WTC11 (cell line): ENCODE measurements around the gene TIMELESS. TPM values are rescaled to one million over a fixed set of nuclear protein-coding genes. Genes with fewer than 3 reads are reported as not detected.
A peak's percentile ranks its signal among the peaks of the same experiment; 100 is the strongest.

Experiments used
- ATAC-seq: fragments of 200-7000 bp; cut with Tn5 transposase; 2 replicates; pipeline ENCODE4 v1.10.0; 2021; ENCODE audit warnings: mild to moderate bottlenecking, moderate library complexity
- Bru-seq: library from RNA; stranded (reverse); fragments of 400-500 nt; gene quantifications from one replicate; lab custom pipeline; 2021; lab: Mats Ljungman, UMichigan
- CTCF ChIA-PET: fragments of 300-600 bp; sonication (Branson Sonifier 250); formaldehyde crosslinking; loops from one replicate; lab custom pipeline; 2021; ENCODE audit warnings: antibody characterized with exemption; lab: Charles Lee
- POLR2A ChIA-PET: fragments of 350-600 bp; sonication (Branson Sonifier 250); formaldehyde crosslinking; loops from one replicate; lab custom pipeline; 2021; ENCODE audit warnings: antibody characterized with exemption; lab: Charles Lee
- DNase-seq: peaks from one replicate; pipeline ENCODE4 v3.0.0; 2021; ENCODE audit warnings: low spot score
- H3K27ac Mint-ChIP-seq: 2 replicates; pipeline ENCODE4 v1.8.0; 2021; ENCODE audit warnings: mixed read lengths
- H3K27me3 Mint-ChIP-seq: 2 replicates; pipeline ENCODE4 v1.8.0; 2021; ENCODE audit warnings: low read depth, mild to moderate bottlenecking, moderate library complexity, mixed read lengths
- H3K36me3 Mint-ChIP-seq: 2 replicates; pipeline ENCODE4 v1.8.0; 2021; ENCODE audit warnings: mixed read lengths
- H3K4me1 Mint-ChIP-seq: 2 replicates; pipeline ENCODE4 v1.8.0; 2022; ENCODE audit warnings: mixed read lengths
- H3K4me3 Mint-ChIP-seq: 2 replicates; pipeline ENCODE4 v1.8.0; 2021; ENCODE audit warnings: mild to moderate bottlenecking, moderate library complexity, mixed read lengths
- H3K9me3 Mint-ChIP-seq: 2 replicates; pipeline ENCODE4 v1.8.0; 2021; ENCODE audit warnings: mixed read lengths
- AFF4 ChIP-seq: sonication (generic); formaldehyde crosslinking; IDR thresholded peaks from 2 replicates; pipeline ENCODE4 v1.8.1; 2023; ENCODE audit warnings: mild to moderate bottlenecking, missing genetic modification reagents, borderline replicate concordance
- E2F1 ChIP-seq: sonication (generic); formaldehyde crosslinking; IDR thresholded peaks from 2 replicates; pipeline ENCODE4 v1.8.0; 2022; ENCODE audit warnings: mild to moderate bottlenecking, missing genetic modification reagents
- E2F4 ChIP-seq: sonication (generic); formaldehyde crosslinking; IDR thresholded peaks from 2 replicates; pipeline ENCODE4 v1.8.1; 2022; ENCODE audit warnings: low read depth, mild to moderate bottlenecking, moderate library complexity, missing genetic modification reagents, borderline replicate concordance
- NFYB ChIP-seq: sonication (generic); formaldehyde crosslinking; conservative IDR thresholded peaks from 2 replicates; pipeline ENCODE4 v1.8.0; 2022; ENCODE audit warnings: low read depth, missing genetic modification reagents
- SMAD3 ChIP-seq: sonication (generic); formaldehyde crosslinking; IDR thresholded peaks from 2 replicates; pipeline ENCODE4 v1.8.0; 2022; ENCODE audit warnings: missing genetic modification reagents, mild to moderate bottlenecking, borderline replicate concordance
- ZBTB21 ChIP-seq: sonication (generic); formaldehyde crosslinking; IDR thresholded peaks from 2 replicates; pipeline ENCODE4 v1.8.1; 2023; ENCODE audit warnings: mild to moderate bottlenecking, missing genetic modification reagents, borderline replicate concordance
- ZNF219 ChIP-seq: sonication (generic); formaldehyde crosslinking; IDR thresholded peaks from 2 replicates; pipeline ENCODE4 v1.8.0; 2023; ENCODE audit warnings: missing genetic modification reagents, mild to moderate bottlenecking, borderline replicate concordance
- ZNF281 ChIP-seq: sonication (generic); formaldehyde crosslinking; IDR thresholded peaks from 2 replicates; pipeline ENCODE4 v1.8.0; 2023; ENCODE audit warnings: mild to moderate bottlenecking, missing genetic modification reagents
- ZNF423 ChIP-seq: fragments of 250-450 bp; sonication (Bioruptor Pico); IDR thresholded peaks from 2 replicates; pipeline ENCODE4 v2.1.2; 2022; ENCODE audit warnings: mild to moderate bottlenecking, moderate library complexity
- ZNF671 ChIP-seq: fragments of 250-450 bp; sonication (Bioruptor Pico); IDR thresholded peaks from 2 replicates; pipeline ENCODE4 v1.8.0; 2021; ENCODE audit warnings: mild to moderate bottlenecking
- long read RNA-seq, 3 experiments: library from RNA in 1 of 3; library from capped mRNA in 1 of 3; library from polyadenylated mRNA in 1 of 3; unstranded in 2 of 3; stranded (forward) in 1 of 3; transcript quantifications; one replicate each; pipeline ENCODE4 v2.0.0, GENCODE V29; 2021
- total RNA-seq: library from RNA; stranded (reverse); gene quantifications from 3 replicates; pipeline ENCODE4 v1.2.3, GENCODE V29; 2021
- TF ChIP-seq, protein P1 (sequence below): sonication (generic); formaldehyde crosslinking; IDR thresholded peaks from 2 replicates; pipeline ENCODE4 v1.8.1; 2023; ENCODE audit warnings: mild to moderate bottlenecking, missing genetic modification reagents, moderate library complexity
- TF ChIP-seq, protein P2 (sequence below): sonication (generic); formaldehyde crosslinking; IDR thresholded peaks from 2 replicates; pipeline ENCODE4 v1.8.0; 2022; ENCODE audit warnings: mild to moderate bottlenecking, missing genetic modification reagents
- TF ChIP-seq, protein P3 (sequence below): sonication (generic); formaldehyde crosslinking; IDR thresholded peaks from 2 replicates; pipeline ENCODE4 v1.8.0; 2023; ENCODE audit warnings: missing genetic modification reagents, mild to moderate bottlenecking, borderline replicate concordance

TIMELESS gene
- 60.9 to 67.1 TPM (median 64.9 TPM) in 3 replicates for total RNA-seq
- Bru-seq, nascent RNA, result percentile 68 among the genes with signal in this experiment
- long read RNA-seq, experiment 1, full-length matches to known transcripts, result 364 of 553 reads
- long read RNA-seq, experiment 1, partial matches to known transcripts, result 72 of 553 reads
- long read RNA-seq, experiment 1, other reads (novel, unspliced or antisense), result 117 of 553 reads
- long read RNA-seq, experiment 2, full-length matches to known transcripts, result 22 of 106 reads
- long read RNA-seq, experiment 2, partial matches to known transcripts, result 53 of 106 reads
- long read RNA-seq, experiment 2, other reads (novel, unspliced or antisense), result 31 of 106 reads
- long read RNA-seq, experiment 3, full-length matches to known transcripts, result 1 of 12 reads
- long read RNA-seq, experiment 3, partial matches to known transcripts, result 10 of 12 reads
- long read RNA-seq, experiment 3, other reads (novel, unspliced or antisense), result 1 of 12 reads

DNA sequence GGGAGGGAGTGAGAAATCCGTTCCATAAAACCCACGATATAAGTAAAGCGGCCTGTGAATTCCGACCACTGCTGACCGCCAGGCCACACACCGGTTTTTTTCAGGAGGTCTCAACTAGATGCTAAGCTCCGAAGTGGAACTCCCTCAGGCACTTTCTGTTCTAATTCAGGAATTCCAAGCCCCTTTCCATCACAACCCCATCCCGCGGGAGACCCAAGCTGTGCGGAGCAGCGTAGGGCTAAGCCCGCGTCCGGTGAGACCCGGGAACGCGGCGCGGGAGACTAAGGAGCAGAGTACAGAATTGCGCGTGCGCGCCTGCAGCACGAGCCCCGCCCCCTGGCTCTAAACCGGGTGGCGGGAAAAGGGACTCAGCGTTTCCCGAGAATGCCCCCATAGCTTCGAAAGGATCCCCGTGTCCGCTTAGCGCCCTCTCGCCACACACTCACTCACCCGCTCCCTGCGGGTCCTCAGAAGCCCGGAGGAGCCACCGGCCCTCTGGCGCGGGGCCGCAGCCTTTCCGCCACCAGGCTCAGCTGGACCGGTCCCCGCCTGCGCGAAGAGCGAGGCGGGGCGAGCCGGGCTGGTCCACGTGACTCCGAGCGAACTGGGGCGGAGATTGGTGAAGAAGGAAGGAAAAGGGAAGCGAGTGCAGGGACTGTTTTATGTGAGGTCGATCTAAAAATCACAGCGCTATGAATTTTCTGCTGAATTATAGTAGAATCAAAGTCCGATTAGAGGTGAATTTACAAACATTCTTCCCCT is at the start of gene TIMELESS:
TIMELESS (minus strand) TSS at position 567 of the 762 bp plus-strand sequence. CDS start 15,256 bp downstream, outside the sequence.
- Mint-ChIP-seq H3K27ac (peak within 1 kb of the TSS; percentile 97), H3K36me3 (peaks cover 25% of the 10 kb centered on the region), H3K27me3 (peaks cover 5% of the 10 kb centered on the region), H3K4me1 (peaks cover 41% of the 10 kb centered on the region), H3K9me3 (peaks cover 17% of the 10 kb centered on the region), H3K4me3 (peak within 1 kb of the TSS; percentile 82)
- CTCF ChIA-PET, result interaction anchor here (0.7 to 3.5 kb wide), 9 partner anchors 10 to 260 kb away, joined by 3 to 35 read pairs (median 9); partner anchors contain the start of genes CNPY2, GLS2, SMARCC2 and STAT2
- DNase-seq (peak; percentile 88), ATAC-seq (peak; percentile 92)
- POLR2A ChIA-PET, result interaction anchor here (0.6 to 3.1 kb wide), 10 partner anchors 11 to 321 kb away, joined by 3 to 19 read pairs (median 4); partner anchors contain the start of genes CNPY2, COQ10A, ESYT1 and IL23A
- TF ChIP-seq ZNF671 (no peak), NFYB (no peak), ZNF281 (peak; percentile 66; the same call in 1 of the 2 replicates), ZNF423 (CRISPR knock-in tag) (no peak), ZBTB21 (peak; percentile 67; the same call in 1 of the 2 replicates), E2F1 (CRISPR knock-in tag) (no peak), ZNF219 (CRISPR knock-in tag) (no peak), E2F4 (CRISPR knock-in tag) (peak; percentile 88; the same call in 1 of the 2 replicates), AFF4 (CRISPR knock-in tag) (0 out of 2 replicates have a peak, but pooled peaks have one; percentile 39), SMAD3 (CRISPR knock-in tag) (no peak)
- TF ChIP-seq, protein P1, sequence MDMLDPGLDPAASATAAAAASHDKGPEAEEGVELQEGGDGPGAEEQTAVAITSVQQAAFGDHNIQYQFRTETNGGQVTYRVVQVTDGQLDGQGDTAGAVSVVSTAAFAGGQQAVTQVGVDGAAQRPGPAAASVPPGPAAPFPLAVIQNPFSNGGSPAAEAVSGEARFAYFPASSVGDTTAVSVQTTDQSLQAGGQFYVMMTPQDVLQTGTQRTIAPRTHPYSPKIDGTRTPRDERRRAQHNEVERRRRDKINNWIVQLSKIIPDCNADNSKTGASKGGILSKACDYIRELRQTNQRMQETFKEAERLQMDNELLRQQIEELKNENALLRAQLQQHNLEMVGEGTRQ, result peak; percentile 96
- TF ChIP-seq, protein P2, sequence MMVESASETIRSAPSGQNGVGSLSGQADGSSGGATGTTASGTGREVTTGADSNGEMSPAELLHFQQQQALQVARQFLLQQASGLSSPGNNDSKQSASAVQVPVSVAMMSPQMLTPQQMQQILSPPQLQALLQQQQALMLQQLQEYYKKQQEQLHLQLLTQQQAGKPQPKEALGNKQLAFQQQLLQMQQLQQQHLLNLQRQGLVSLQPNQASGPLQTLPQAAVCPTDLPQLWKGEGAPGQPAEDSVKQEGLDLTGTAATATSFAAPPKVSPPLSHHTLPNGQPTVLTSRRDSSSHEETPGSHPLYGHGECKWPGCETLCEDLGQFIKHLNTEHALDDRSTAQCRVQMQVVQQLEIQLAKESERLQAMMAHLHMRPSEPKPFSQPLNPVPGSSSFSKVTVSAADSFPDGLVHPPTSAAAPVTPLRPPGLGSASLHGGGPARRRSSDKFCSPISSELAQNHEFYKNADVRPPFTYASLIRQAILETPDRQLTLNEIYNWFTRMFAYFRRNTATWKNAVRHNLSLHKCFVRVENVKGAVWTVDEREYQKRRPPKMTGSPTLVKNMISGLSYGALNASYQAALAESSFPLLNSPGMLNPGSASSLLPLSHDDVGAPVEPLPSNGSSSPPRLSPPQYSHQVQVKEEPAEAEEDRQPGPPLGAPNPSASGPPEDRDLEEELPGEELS, result peak; percentile 69; the same call in 1 of the 2 replicates
- TF ChIP-seq, protein P3, sequence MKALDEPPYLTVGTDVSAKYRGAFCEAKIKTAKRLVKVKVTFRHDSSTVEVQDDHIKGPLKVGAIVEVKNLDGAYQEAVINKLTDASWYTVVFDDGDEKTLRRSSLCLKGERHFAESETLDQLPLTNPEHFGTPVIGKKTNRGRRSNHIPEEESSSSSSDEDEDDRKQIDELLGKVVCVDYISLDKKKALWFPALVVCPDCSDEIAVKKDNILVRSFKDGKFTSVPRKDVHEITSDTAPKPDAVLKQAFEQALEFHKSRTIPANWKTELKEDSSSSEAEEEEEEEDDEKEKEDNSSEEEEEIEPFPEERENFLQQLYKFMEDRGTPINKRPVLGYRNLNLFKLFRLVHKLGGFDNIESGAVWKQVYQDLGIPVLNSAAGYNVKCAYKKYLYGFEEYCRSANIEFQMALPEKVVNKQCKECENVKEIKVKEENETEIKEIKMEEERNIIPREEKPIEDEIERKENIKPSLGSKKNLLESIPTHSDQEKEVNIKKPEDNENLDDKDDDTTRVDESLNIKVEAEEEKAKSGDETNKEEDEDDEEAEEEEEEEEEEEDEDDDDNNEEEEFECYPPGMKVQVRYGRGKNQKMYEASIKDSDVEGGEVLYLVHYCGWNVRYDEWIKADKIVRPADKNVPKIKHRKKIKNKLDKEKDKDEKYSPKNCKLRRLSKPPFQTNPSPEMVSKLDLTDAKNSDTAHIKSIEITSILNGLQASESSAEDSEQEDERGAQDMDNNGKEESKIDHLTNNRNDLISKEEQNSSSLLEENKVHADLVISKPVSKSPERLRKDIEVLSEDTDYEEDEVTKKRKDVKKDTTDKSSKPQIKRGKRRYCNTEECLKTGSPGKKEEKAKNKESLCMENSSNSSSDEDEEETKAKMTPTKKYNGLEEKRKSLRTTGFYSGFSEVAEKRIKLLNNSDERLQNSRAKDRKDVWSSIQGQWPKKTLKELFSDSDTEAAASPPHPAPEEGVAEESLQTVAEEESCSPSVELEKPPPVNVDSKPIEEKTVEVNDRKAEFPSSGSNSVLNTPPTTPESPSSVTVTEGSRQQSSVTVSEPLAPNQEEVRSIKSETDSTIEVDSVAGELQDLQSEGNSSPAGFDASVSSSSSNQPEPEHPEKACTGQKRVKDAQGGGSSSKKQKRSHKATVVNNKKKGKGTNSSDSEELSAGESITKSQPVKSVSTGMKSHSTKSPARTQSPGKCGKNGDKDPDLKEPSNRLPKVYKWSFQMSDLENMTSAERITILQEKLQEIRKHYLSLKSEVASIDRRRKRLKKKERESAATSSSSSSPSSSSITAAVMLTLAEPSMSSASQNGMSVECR (CRISPR knock-in tag), result peak; percentile 62; the same call in 1 of the 2 replicates
